GM12874 (cell line): ENCODE measurements around the gene SIN3B.

Experiments used
- TF ChIP-seq, protein P1 (sequence below): IDR thresholded peaks from 2 replicates; pipeline ENCODE4 v1.5.1; 2011; ENCODE audit warnings: low read depth, mild to moderate bottlenecking, control low read depth, low read length, moderate library complexity; ENCODE audit not compliant: insufficient read depth

The SIN3B gene

DNA sequence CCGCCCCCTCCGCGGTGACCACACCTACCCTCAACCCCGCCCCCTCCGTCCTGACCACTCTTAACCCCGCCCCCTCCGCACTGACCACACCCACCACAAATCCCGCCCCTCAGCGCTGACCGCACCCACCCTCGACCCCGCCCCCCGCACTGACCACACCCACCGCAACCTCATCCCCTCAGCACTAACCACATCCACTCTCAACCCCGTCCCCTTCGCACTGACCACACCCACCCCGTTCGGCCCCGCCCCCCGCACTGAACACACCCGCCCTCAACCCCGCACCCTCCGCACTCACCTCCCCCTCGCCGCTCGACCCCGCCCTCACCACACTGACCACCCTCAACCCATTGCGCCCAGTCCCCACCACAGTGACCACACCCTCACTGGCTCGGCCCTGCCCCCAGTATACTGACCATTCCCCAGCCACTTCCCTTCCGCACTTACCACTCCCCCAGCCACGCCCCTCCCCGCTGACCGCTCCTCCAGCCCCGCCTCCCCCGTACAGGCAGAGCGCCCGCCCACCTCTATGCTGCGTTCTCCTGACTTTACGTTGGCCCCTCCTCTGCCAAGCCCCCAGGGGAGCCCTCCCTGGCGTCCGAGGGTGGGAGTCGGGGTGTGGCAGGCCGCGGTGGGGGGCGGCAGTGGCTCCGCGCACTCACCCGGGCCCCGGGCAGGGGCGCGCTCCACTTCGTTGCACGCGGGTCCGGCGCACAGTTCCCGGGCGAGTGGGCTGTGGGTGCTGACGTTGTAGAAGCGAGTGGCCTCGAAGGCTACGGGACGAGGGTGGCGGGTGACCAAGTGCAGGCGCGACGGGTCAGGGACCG, 68.0 kb downstream of the SIN3B start:
- TF ChIP-seq, protein P1, sequence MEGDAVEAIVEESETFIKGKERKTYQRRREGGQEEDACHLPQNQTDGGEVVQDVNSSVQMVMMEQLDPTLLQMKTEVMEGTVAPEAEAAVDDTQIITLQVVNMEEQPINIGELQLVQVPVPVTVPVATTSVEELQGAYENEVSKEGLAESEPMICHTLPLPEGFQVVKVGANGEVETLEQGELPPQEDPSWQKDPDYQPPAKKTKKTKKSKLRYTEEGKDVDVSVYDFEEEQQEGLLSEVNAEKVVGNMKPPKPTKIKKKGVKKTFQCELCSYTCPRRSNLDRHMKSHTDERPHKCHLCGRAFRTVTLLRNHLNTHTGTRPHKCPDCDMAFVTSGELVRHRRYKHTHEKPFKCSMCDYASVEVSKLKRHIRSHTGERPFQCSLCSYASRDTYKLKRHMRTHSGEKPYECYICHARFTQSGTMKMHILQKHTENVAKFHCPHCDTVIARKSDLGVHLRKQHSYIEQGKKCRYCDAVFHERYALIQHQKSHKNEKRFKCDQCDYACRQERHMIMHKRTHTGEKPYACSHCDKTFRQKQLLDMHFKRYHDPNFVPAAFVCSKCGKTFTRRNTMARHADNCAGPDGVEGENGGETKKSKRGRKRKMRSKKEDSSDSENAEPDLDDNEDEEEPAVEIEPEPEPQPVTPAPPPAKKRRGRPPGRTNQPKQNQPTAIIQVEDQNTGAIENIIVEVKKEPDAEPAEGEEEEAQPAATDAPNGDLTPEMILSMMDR: no peak

DNA sequence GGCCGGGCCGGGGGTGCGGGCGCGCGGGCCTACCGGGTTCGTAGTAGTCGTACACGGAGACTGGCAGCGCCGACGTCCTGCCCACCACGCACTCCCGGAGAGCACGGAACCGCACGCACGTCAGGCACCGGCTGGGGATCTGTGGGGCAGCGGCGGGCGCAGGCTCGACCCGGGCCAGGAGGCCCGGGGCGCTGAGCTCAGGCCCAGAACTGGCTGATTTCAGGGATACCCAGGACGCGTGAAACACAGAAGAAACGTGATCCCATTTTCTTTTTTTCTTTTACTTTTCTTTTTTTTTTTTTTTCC, 68.6 kb downstream of the SIN3B start:
- TF ChIP-seq, protein P1: no peak

DNA sequence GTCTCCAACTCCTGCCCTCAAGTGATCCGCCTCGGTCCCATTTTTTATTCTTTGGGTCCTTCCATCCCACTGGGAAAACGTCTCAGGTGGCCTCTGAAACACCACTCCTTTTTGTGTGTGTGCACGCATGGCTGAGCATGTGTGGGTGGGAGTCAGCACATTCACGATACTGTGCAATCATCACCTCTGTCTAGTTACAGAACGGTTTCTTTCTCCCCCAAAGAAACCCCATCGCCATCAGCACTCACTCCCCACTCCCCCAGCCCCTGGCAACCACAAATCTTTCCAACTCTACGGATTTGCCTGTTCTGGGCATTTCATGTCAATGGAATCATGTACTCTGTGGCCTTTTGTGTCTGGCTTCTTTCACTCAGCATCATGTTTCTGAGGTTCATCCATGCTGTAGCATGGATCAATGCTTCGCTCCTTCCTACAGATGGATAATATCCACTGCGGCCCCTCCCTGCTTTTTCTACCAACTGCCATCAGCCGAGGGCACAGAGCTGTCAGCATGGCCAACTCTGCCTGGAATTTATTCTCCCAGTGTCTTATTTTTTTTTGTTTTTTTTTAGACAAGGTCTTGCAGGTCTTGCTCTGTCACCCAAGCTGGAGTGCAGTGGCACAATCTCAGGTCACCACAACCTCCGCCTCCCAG, 69.3 kb downstream of the SIN3B start:
- TF ChIP-seq, protein P1: no peak

DNA sequence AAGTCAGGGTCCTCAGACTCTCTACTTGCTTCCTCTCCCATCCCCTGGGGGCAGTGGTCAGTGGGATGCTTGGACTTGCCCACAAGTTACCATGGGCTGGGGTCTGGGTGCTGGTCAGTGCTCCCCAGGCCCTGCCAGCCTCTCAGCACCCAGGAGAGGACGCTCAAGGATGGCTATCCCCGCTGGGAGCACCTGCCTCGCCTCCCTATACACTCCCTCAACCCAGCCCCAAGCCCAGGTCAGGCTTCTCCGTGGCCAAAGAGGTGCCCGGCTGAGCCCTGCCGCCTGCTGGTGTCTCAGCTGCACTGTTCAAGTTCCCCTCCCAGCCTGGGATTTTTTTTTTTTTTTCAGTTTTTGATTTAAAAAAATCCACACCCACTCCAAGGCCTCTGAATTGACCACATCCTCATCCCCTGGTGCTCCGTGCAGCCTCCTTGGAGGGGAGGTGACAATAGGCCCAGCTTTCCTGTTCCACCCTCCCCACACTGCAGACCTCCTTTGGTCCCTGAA, 70.4 kb downstream of the SIN3B start:
- TF ChIP-seq, protein P1: peak; percentile 85

DNA sequence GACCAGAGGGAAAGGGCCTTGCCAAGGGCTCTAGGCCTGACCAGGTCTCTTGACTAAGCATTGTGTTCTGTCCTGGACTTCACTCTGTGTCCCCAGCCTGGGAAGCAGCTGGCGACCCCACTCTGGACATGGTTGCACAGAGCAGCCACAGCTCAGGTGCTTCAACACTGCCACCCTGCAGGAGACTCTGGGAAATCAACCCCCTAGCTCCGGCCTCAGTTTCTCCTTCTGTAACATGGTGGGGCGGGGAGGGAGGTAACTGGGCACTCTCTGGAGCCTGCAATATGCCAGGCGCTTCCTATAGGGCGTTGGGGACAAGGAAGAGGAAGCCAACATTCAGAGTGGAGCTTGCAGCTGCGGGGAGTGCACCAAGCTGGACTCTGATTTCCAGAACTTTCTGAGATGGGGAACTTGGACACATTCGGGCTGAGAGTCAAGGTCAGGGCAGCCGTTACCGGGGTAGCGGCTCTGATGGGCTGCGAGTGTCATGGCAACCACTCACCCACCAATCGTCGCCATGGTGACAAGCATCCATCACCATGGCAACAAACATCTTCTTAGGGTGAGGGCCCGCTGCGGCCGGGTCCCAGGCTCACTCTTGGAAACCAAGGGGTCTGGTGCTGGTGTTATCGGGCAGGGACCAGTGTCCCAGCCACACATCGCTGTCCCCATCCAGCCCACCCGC, 72.4 kb downstream of the SIN3B start:
- TF ChIP-seq, protein P1: no peak

DNA sequence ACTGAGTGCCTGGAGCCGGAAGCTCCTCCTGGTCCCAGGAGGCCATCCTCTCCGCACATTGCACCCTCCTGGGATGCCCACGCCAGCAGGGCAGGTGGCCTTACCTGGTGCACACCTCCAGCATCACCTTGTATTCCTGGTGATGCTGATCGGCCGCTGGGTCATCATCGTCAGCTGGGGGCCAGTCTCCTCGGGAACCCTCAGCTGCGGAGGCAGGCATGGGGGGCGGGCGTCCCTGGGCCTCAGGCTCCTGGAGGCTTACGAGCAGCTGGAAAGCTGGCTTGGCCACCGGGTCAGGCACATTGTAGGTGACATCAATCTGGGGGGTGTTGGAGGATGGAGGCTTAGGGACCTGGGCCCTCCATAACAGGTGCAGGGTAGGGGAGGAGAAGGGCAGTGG, 73.3 kb downstream of the SIN3B start:
- TF ChIP-seq, protein P1: no peak

DNA sequence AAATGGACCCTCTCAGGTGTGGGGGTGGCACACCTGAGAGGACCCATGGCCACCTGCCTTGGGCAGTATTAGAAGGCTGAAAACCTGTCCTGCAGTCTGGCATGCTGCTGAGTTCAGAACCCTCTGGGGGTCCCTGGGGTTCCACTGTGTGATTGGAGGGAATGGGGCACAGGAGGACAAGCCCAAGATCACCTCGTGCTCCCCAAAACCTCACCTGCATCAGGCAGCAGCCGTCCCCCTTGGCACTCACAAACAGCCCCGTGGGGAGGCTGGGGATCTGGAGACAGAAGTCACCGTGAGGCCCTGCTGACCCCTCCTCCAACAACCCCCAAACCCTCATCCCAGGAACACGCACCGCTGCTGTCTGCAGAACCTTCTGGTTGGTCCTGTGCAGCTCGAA, 74.1 kb downstream of the SIN3B start:
- TF ChIP-seq, protein P1: no peak
